Smooth muscle cell of the brain vasculature (primary cell): Measurements from ENCODE around the gene LBHD1.
"Not testable (repeated sequence)": the region's sequence is repeated elsewhere in the genome, so short reads cannot be mapped to it uniquely, and the experiment has no call there.

Experiments
- DNase-seq: peaks from one replicate; pipeline ENCODE4 v3.0.0-alpha.2; 2012; ENCODE audit warnings: low read depth, low spot score

The LBHD1 gene

GRCh38 chr11:62694455-62695167 is 22.5 kb upstream of the LBHD1 start:
- DNase-seq = no peak

- DNase-seq = not testable (repeated sequence)
Observed at GRCh38 chr11:62693624-62694023, 21.6 kb upstream of the LBHD1 start.

GRCh38 chr11:62689421-62690183 is 17.5 kb upstream of the LBHD1 start, which contains the start of gene LRRN4CL:
Gene LRRN4CL (minus strand): TSS chr11:62689530. CDS start chr11:62688508, 1,022 bp downstream.
- DNase-seq = peak; percentile 66

GRCh38 chr11:62688491-62688890 is 16.4 kb upstream of the LBHD1 start:
- DNase-seq = no peak

- DNase-seq = no peak
Observed at GRCh38 chr11:62687508-62688396, 15.7 kb upstream of the LBHD1 start.

GRCh38 chr11:62682518-62682917 is 10.5 kb upstream of the LBHD1 start:
- DNase-seq = no peak

GRCh38 chr11:62680825-62681240 is 8.8 kb upstream of the LBHD1 start:
- no peak for DNase-seq

GRCh38 chr11:62678770-62679696 is 7.0 kb upstream of the LBHD1 start, which contains the start of gene UBXN1:
Gene UBXN1 (minus strand): TSS chr11:62679073. CDS start chr11:62678923, 150 bp downstream.
- peak; percentile 68 for DNase-seq

GRCh38 chr11:62678433-62678769 is 6.3 kb upstream of the LBHD1 start:
- no peak for DNase-seq

- DNase-seq = no peak
Observed at GRCh38 chr11:62677714-62678113, 5.6 kb upstream of the LBHD1 start.

GRCh38 chr11:62677156-62677555 is 5.1 kb upstream of the LBHD1 start:
- DNase-seq = no peak

GRCh38 chr11:62676698-62677097 is 4.6 kb upstream of the LBHD1 start:
- DNase-seq = no peak

GRCh38 chr11:62675415-62675814 is 3.3 kb upstream of the LBHD1 start:
- DNase-seq = not testable (repeated sequence)

- no peak for DNase-seq
Observed at GRCh38 chr11:62673196-62673525, 1.1 kb upstream of the LBHD1 start.

GRCh38 chr11:62671236-62671607 is 845 bp downstream of the LBHD1 start:
- no peak for DNase-seq

GRCh38 chr11:62669420-62670161 is 2.5 kb downstream of the LBHD1 start:
- DNase-seq = no peak

- no peak for DNase-seq
Observed at GRCh38 chr11:62667460-62667859, 4.6 kb downstream of the LBHD1 start.

- DNase-seq = no peak
Observed at GRCh38 chr11:62666259-62666926, 5.7 kb downstream of the LBHD1 start.

GRCh38 chr11:62665599-62666258 is 6.3 kb downstream of the LBHD1 start:
- DNase-seq = no peak
